ENCODE measurements around the gene FHL1.

- TF ChIP-seq CTCF (conservative IDR thresholded peaks at IDR 0.05; ENCODE audit: low read depth, low read length), result no peak
- TF ChIP-seq EZH2 (IDR thresholded peaks at IDR 0.05; ENCODE audit: low read length, unreplicated experiment), result no peak
- no peak for TF ChIP-seq EZH2phosphoT487 (IDR thresholded peaks at IDR 0.05; ENCODE audit: borderline replicate concordance, low read length)
Observed at GRCh38 chrX:136195247-136195646, 47.9 kb downstream of the FHL1 start.

Data from PC-3 (cell line).